Activated CD4-positive, alpha-beta T cell treated with anti-CD3 and anti-CD28 coated beads for 24 hours (primary cell): ENCODE results near the gene NR2E3.

Source experiments
- DNase-seq, 2 donors: peaks; one replicate each; pipeline ENCODE4 v3.0.0-alpha.2; 2020; ENCODE audit warnings: low read depth in 2 of 2

The NR2E3 gene

DNA sequence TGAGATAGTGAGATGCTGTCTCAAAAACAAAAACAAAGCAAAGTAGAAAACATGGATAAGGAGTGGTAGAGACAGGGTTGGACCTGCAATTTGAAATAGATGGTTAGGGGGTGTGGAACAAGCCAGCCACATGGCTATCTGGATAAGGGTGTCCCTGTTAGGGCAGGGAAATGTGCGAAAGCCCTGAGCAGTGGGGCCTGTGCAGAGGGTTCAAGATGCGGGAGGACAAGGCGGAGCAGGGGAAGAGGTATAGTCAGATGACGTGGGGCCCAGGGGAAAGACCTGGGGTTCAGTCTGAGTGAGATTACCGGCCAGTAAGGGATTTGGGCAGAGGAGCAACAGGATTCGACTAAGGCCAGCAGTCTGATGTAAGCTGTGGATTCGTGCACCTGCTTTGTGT is 18.4 kb upstream of the NR2E3 start:
- no peak for DNase-seq

- DNase-seq, result no peak
Observed at GRCh38 chr15:71792521-71792920, 17.8 kb upstream of the NR2E3 start.

- DNase-seq, result no peak
Observed at GRCh38 chr15:71798641-71799040, 11.7 kb upstream of the NR2E3 start.

- no peak for DNase-seq
Observed at GRCh38 chr15:71800190-71800589, 10.2 kb upstream of the NR2E3 start.

GRCh38 chr15:71800835-71801745 is 9.3 kb upstream of the NR2E3 start:
- no peak for DNase-seq

GRCh38 chr15:71801935-71802655 is 8.3 kb upstream of the NR2E3 start:
- no peak for DNase-seq

- DNase-seq, result peak in 1 of 2 donors; percentile 9
Observed at GRCh38 chr15:71802770-71803169, 7.6 kb upstream of the NR2E3 start.

- no peak for DNase-seq
Observed at GRCh38 chr15:71804226-71804625, 6.1 kb upstream of the NR2E3 start.

- DNase-seq, result no peak
Observed at GRCh38 chr15:71804695-71805470, 5.5 kb upstream of the NR2E3 start.

- DNase-seq, result no peak
Observed at GRCh38 chr15:71806452-71806931, 3.9 kb upstream of the NR2E3 start.

DNA sequence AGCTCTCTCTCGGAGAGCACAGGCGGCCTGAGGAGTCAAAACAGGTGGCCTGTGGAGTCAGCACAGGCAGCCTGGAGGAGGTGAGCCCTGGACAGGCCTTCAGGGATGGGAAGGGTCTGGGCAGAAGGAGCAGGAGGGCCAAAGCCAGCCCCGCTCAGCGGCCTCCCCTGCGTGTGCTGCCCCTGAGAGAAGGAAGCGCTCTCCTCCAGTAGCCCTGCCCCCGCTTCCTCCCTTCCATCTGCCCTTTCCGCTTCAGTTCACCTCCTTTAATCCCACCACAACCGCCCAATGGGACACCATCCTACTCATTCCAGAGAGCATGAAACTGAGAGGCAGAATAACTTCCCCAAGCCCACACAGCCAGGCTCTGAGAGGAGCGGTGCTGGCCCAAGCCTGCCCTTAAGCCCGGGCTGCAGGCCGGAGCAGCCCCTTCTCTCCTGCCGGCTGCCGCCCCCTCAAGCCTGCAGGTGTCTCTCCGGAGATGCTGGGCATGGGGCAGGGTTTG is 3.2 kb upstream of the NR2E3 start:
- no peak for DNase-seq

- no peak for DNase-seq
Observed at GRCh38 chr15:71807691-71808091, 2.7 kb upstream of the NR2E3 start.

DNA sequence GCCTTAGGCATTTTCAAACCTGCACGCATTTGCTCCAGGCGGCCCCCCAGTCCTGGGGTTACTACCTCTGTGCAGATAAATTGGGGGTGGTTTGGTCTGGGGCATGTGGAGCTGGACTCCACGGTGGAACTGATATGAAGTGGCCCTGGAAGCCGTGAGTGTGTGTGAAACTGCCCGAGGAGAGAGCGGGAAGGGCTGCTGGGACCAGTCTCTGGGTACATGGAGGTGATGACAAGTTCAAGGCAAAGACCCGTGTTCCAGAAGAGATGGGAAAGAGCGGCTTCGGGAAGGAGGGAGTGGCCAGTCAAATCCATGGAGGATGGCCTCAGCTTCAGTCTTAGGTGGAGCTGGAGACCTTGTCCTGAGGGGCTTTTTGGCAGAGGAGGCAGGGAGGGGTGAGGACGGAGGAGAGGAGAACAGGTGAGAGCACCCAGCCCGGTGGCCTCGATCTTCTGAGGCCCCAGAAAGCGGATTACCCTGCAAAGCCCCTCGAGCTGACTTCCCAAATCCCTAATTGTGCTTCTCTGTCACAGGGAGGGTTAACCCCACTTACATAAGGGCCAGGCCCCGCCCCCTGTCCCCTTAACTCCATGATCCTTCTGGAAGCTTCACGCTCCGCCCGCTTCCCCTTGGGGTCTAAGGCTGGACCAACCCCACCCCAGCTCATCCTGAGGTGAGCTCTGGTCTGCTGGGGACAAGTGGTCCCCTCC is 1.9 kb upstream of the NR2E3 start:
- DNase-seq, result no peak

DNA sequence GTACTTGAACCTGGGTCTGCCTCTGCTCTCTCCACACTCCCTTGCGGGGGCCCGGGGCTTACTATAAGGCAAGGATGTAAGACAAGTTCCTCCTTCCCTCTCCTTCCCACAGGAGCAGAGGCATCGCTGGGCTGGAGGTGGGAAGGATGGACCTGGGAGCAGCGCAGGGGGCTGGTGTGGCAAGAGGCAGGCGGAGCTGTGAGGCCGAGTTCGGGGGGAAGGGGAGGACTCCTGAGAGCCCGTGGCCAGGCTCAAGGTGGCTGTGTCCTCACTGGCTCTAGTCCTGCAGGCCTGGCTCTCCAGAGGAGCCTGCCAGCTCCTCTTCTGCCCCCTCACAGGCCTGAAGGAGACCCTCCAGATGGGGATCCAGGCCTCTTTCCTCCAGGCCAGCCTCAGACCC is 1.0 kb upstream of the NR2E3 start:
- DNase-seq, result no peak

GRCh38 chr15:71811036-71811736 is 832 bp downstream of the NR2E3 start:
- no peak for DNase-seq

DNA sequence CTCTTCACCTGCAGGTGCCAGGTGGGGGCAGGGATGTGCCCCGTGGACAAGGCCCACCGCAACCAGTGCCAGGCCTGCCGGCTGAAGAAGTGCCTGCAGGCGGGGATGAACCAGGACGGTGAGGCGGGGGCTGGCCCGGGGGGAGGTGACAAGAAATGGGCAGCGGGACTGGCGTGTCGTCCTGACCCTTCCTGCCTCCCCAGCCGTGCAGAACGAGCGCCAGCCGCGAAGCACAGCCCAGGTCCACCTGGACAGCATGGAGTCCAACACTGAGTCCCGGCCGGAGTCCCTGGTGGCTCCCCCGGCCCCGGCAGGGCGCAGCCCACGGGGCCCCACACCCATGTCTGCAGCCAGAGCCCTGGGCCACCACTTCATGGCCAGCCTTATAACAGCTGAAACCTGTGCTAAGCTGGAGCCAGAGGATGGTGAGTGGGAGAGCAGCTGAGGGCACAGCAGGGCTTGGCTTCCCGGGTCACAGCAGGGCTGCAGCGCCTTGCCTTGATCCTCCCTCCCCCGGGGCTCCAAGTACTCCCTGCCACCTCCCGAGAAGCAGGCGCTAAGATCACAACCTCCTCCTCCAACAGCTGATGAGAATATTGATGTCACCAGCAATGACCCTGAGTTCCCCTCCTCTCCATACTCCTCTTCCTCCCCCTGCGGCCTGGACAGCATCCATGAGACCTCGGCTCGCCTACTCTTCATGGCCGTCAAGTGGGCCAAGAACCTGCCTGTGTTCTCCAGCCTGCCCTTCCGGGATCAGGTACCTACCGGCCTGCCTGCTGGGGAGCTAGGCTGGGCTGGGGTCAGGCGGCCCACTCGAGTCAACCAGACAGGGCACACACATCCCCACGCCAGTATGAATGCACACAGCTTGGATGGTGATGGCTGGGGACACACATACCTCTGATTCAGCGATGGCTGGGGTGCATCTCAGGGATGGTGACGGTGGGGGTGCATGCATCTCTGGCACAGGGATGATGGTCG is 1.7 kb downstream of the NR2E3 start:
- DNase-seq, result no peak

- DNase-seq, result no peak
Observed at GRCh38 chr15:71812966-71813722, 2.8 kb downstream of the NR2E3 start.

GRCh38 chr15:71813723-71814470 is 3.5 kb downstream of the NR2E3 start:
- DNase-seq, result no peak
